Gastrocnemius medialis (tissue), 4 donors: ENCODE measurements around the gene ARID3B.

ENCODE experiments used
- CTCF ChIP-seq, 5 experiments: fragments of 450-650 bp in 3 of 5; fragments of 200-600 bp in 2 of 5; sonication (generic) in 2 of 5; IDR thresholded peaks in 4 of 5; conservative IDR thresholded peaks in 1 of 5; 1 replicate in 4 of 5; 2 replicates in 1 of 5; pipeline ENCODE4 v1.5.1; 2016 to 2019; ENCODE audit warnings: antibody characterized with exemption in 5 of 5, mild to moderate bottlenecking in 3 of 5, moderate library complexity in 3 of 5
- POLR2A ChIP-seq, 2 donors: fragments of 450-650 bp; IDR thresholded peaks; one replicate each; pipeline ENCODE4 v1.6.1; 2017; ENCODE audit warnings: antibody characterized with exemption in 2 of 2, mild to moderate bottlenecking in 2 of 2, moderate library complexity in 2 of 2

GRCh38 chr15:74643665-74644204, 102.7 kb downstream of the ARID3B start:
- no peak for TF ChIP-seq CTCF (IDR thresholded peaks at IDR 0.05 in 4 of 5, conservative IDR thresholded peaks at IDR 0.05 in 1 of 5)
- no peak for TF ChIP-seq POLR2A (IDR thresholded peaks at IDR 0.05)
